ENCODE results near the gene CELSR2. TPM values are rescaled to one million over a fixed set of nuclear protein-coding genes. Genes with fewer than 3 reads are reported as not detected.
"Not testable (repeated sequence)": the region's sequence is repeated elsewhere in the genome, so short reads cannot be mapped to it uniquely, and the experiment has no call there.

CELSR2 gene
- total RNA-seq, 4 donors from 2014 or later = 86.4 to 109 (median 102) TPM

- DNase-seq (ENCODE audit: low spot score in 2 of 2) = peak; percentile 77 to 97
- intact Hi-C loops (cut with DNase I; ENCODE audit: low total_unique reads) = no loop called here
- 0% methylated on average over 47 to 51 of the region's 64 CpGs for WGBS, 2 donors
These were observed 35.3 kb upstream of the CELSR2 start, which contains the start of gene SARS1 for GRCh38 chr1:109213824-109214693. TSS of gene SARS1 (plus strand) at chr1:109213918. CDS start at chr1:109213993, 75 bp downstream.

GRCh38 chr1:109214695-109215623 is 34.4 kb upstream of the CELSR2 start:
- H3K4me3 ChIP-seq (ENCODE audit: low read depth, poor library complexity, severe bottlenecking) = peak overlapping the region; percentile 87
- DNase-seq (ENCODE audit: low spot score in 2 of 2) = peak in 1 of 2 donors; percentile 47
- WGBS, 2 donors = 10% methylated on average over 13 of the region's 13 CpGs

More at GRCh38 chr1:109213824-109214693, 35.3 kb upstream of the CELSR2 start, which contains the start of gene SARS1:
- peak within 1 kb of the TSS; percentile 87 for H3K4me3 ChIP-seq (ENCODE audit: low read depth, poor library complexity, severe bottlenecking)
- TF ChIP-seq CTCF (IDR thresholded peaks at IDR 0.05) (no peak), POLR2A (IDR thresholded peaks at IDR 0.05) (peak in 1 of 2 donors; percentile 45)

GRCh38 chr1:109216662-109217061 is 32.7 kb upstream of the CELSR2 start:
- no peak for DNase-seq (ENCODE audit: low spot score in 2 of 2)
- no peak for TF ChIP-seq POLR2A (IDR thresholded peaks at IDR 0.05)
- 86 to 93% methylated on average over 4 of the region's 4 CpGs for WGBS, 2 donors
- intact Hi-C loops (cut with DNase I; ENCODE audit: low total_unique reads) = no loop called here
- H3K4me3 ChIP-seq (ENCODE audit: low read depth, poor library complexity, severe bottlenecking) = no peak overlapping the region

More at GRCh38 chr1:109214695-109215623, 34.4 kb upstream of the CELSR2 start:
- TF ChIP-seq POLR2A (IDR thresholded peaks at IDR 0.05) = no peak
- TF ChIP-seq CTCF (IDR thresholded peaks at IDR 0.05) = no peak
- intact Hi-C loops (cut with DNase I; ENCODE audit: low total_unique reads) = no loop called here

- TF ChIP-seq POLR2A (IDR thresholded peaks at IDR 0.05) (no peak), CTCF (IDR thresholded peaks at IDR 0.05) (no peak)
- 68 to 70% methylated on average over 3 of the region's 3 CpGs for WGBS, 2 donors
- no peak for DNase-seq (ENCODE audit: low spot score in 2 of 2)
- intact Hi-C loops (cut with DNase I; ENCODE audit: low total_unique reads) = no loop called here
- no peak overlapping the region for H3K4me3 ChIP-seq (ENCODE audit: low read depth, poor library complexity, severe bottlenecking)
These were observed 30.8 kb upstream of the CELSR2 start for GRCh38 chr1:109218516-109218915.

GRCh38 chr1:109221201-109221600 is 28.1 kb upstream of the CELSR2 start:
- H3K4me3 ChIP-seq (ENCODE audit: low read depth, poor library complexity, severe bottlenecking); intact Hi-C loops (cut with DNase I; ENCODE audit: low total_unique reads); DNase-seq (ENCODE audit: low spot score in 2 of 2): not testable (repeated sequence)
- 89 to 94% methylated on average over 9 of the region's 9 CpGs for WGBS, 2 donors

- DNase-seq (ENCODE audit: low spot score in 2 of 2) = no peak
- H3K4me3 ChIP-seq (ENCODE audit: low read depth, poor library complexity, severe bottlenecking) = no peak overlapping the region
- intact Hi-C loops (cut with DNase I; ENCODE audit: low total_unique reads) = no loop called here
- WGBS, 2 donors = 66 to 70% methylated on average over 3 of the region's 3 CpGs
- no peak for TF ChIP-seq CTCF (IDR thresholded peaks at IDR 0.05)
- no peak for TF ChIP-seq POLR2A (IDR thresholded peaks at IDR 0.05)
These were observed 24.0 kb upstream of the CELSR2 start for GRCh38 chr1:109225308-109225707.

Measured in lower leg skin (tissue), 4 donors.